Fibroblast of lung (primary cell): ENCODE data around the gene TRIML2. TPM values are rescaled to one million over a fixed set of nuclear protein-coding genes. Genes with fewer than 3 reads are reported as not detected.

Experiments used
- DNase-seq, 2 donors: peaks; one replicate each; pipeline versions ENCODE4 v3.0.0 to v3.0.0-alpha.2; 2010; ENCODE audit warnings: low read depth in 2 of 2
- H2AFZ ChIP-seq: 2 replicates; pipeline ENCODE4 v1.5.1; 2012; ENCODE audit warnings: low read length, control low read depth, inconsistent platforms
- H3K27ac ChIP-seq: 2 replicates; pipeline ENCODE4 v1.5.1; 2011; ENCODE audit warnings: low read length, control low read depth; ENCODE audit not compliant: insufficient read depth
- H3K27me3 ChIP-seq: 2 replicates; pipeline ENCODE4 v1.5.1; 2011; ENCODE audit warnings: mild to moderate bottlenecking, low read length; ENCODE audit not compliant: control insufficient read depth, insufficient read depth
- H3K36me3 ChIP-seq: 2 replicates; pipeline ENCODE4 v1.5.1; 2011; ENCODE audit warnings: low read length; ENCODE audit not compliant: control insufficient read depth, insufficient read depth
- H3K4me1 ChIP-seq: 2 replicates; pipeline ENCODE4 v1.5.1; 2011; ENCODE audit warnings: low read length; ENCODE audit not compliant: control insufficient read depth, insufficient read depth; ENCODE audit errors: extremely low read depth
- H3K4me2 ChIP-seq: 2 replicates; pipeline ENCODE4 v1.5.1; 2011; ENCODE audit warnings: low read length, control low read depth; ENCODE audit not compliant: insufficient read depth; ENCODE audit errors: extremely low read depth
- H3K4me3 ChIP-seq, 4 experiments: fragments of 200-600 bp in 1 of 4; sonication (generic) in 1 of 4; replicated peaks in 1 of 4; 2 replicates each; pipeline ENCODE4 v1.5.1; 2011 to 2016; ENCODE audit warnings: low read length in 4 of 4, low read depth in 3 of 4, mild to moderate bottlenecking in 3 of 4, control low read depth in 2 of 4, inconsistent platforms in 1 of 4, mixed read lengths in 1 of 4; ENCODE audit not compliant: insufficient read depth in 1 of 4; ENCODE audit errors: control extremely low read depth in 1 of 4
- H3K79me2 ChIP-seq: 2 replicates; pipeline ENCODE4 v1.5.1; 2012; ENCODE audit warnings: mild to moderate bottlenecking, low read length, inconsistent platforms; ENCODE audit not compliant: control insufficient read depth, insufficient read depth
- H3K9ac ChIP-seq: 2 replicates; pipeline ENCODE4 v1.5.1; 2011; ENCODE audit warnings: mild to moderate bottlenecking, low read length, control low read depth; ENCODE audit not compliant: insufficient read depth
- H3K9me3 ChIP-seq: 2 replicates; pipeline ENCODE4 v1.5.1; 2012; ENCODE audit warnings: low read depth, low read length; ENCODE audit not compliant: control insufficient read depth, insufficient read depth
- H4K20me1 ChIP-seq: 2 replicates; pipeline ENCODE4 v1.5.1; 2011; ENCODE audit warnings: low read length; ENCODE audit not compliant: control insufficient read depth, insufficient read depth; ENCODE audit errors: extremely low read depth
- EZH2 ChIP-seq: IDR thresholded peaks from 2 replicates; pipeline ENCODE4 v1.5.1; 2012; ENCODE audit warnings: low read length, control low read depth, mild to moderate bottlenecking; ENCODE audit errors: missing control alignments
- polyA plus RNA-seq, 2 donors: library from polyadenylated mRNA; depleted of rRNA in 1 of 2; stranded (reverse) in 1 of 2; unstranded in 1 of 2; fragments of >200 nt; gene quantifications; 2 replicates each; pipeline ENCODE4 v1.2.1, GENCODE V29; 2011 to 2012; ENCODE audit warnings: missing spikeins in 1 of 2
- total RNA-seq: library from RNA; depleted of rRNA; stranded (reverse); fragments of >200 nt; gene quantifications from 2 replicates; pipeline ENCODE4 v1.2.1, GENCODE V29; 2014
- TF ChIP-seq, protein P1 (sequence below), 2 donors: IDR thresholded peaks in 1 of 2; conservative IDR thresholded peaks in 1 of 2; 1 replicate in 1 of 2; 2 replicates in 1 of 2; pipeline ENCODE4 v1.5.1; 2011 to 2012; ENCODE audit warnings: low read length in 2 of 2, control low read depth in 1 of 2, inconsistent platforms in 1 of 2, low read depth in 1 of 2, mild to moderate bottlenecking in 1 of 2

The TRIML2 gene
- total and polyA plus RNA-seq, 2 donors (not counting 1 experiment from before 2014, with no cell fraction given), result under 0.01 TPM; not detected in 1

DNA sequence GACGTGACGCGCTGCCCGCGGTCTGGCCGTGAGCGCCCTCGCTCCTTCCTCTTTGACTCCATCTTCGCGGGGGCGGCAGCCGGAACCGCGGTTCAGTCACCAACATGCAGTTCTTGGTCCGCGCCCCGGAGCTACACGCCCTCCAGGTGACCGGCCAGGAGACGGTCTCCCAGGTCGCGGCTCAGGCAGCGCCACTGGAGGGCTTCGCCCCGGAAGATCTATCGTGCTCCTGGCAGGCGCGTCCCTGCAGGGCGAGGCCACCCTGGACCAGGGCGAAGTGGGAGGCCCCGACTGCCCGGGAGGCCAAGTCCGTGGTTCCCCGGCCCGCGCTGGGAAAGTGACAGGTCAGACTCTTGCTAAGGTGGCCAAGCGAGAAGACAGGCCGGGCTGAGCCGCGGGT, 2.9 kb downstream of the TRIML2 start:
- Histone ChIP-seq H3K4me3 (no peak overlapping the region), H3K4me1 (no peaks in the 10 kb centered on the region), H3K9ac (no peak overlapping the region), H3K79me2 (no peaks in the 10 kb centered on the region), H2AFZ (no peak overlapping the region), H3K27ac (no peak overlapping the region), H3K36me3 (no peaks in the 10 kb centered on the region), H4K20me1 (no peaks in the 10 kb centered on the region), H3K9me3 (no peaks in the 10 kb centered on the region), H3K4me2 (no peak overlapping the region), H3K27me3 (no peaks in the 10 kb centered on the region)
- no peak for TF ChIP-seq EZH2
- TF ChIP-seq, protein P1, sequence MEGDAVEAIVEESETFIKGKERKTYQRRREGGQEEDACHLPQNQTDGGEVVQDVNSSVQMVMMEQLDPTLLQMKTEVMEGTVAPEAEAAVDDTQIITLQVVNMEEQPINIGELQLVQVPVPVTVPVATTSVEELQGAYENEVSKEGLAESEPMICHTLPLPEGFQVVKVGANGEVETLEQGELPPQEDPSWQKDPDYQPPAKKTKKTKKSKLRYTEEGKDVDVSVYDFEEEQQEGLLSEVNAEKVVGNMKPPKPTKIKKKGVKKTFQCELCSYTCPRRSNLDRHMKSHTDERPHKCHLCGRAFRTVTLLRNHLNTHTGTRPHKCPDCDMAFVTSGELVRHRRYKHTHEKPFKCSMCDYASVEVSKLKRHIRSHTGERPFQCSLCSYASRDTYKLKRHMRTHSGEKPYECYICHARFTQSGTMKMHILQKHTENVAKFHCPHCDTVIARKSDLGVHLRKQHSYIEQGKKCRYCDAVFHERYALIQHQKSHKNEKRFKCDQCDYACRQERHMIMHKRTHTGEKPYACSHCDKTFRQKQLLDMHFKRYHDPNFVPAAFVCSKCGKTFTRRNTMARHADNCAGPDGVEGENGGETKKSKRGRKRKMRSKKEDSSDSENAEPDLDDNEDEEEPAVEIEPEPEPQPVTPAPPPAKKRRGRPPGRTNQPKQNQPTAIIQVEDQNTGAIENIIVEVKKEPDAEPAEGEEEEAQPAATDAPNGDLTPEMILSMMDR (conservative IDR thresholded peaks at IDR 0.05 in 1 of 2, IDR thresholded peaks at IDR 0.05 in 1 of 2; ENCODE audit: low read depth in 1 of 2, low read length in 2 of 2), result no peak
- no peak for DNase-seq

DNA sequence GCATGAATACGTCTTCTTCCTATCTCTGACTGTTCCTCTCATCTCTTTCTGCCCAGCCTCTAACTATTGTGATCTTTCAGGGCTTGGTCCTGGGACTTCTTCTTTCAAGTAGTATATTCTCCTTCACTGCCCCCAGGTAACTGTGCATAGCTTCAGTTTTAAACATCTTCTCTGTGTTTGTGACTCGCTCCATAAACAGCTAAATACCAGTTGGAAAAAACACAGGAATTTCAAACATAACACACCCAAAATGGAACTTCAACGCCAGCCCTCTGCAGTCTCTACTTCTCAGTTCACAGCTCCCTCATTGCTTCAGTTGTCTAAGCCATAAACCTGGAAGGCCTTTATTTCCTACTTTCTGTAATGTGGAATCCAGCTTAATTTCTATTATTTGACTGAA, 16.6 kb downstream of the TRIML2 start:
- H3K9ac ChIP-seq, result no peak overlapping the region
- no peak for TF ChIP-seq EZH2
- TF ChIP-seq, protein P1 (conservative IDR thresholded peaks at IDR 0.05 in 1 of 2, IDR thresholded peaks at IDR 0.05 in 1 of 2; ENCODE audit: low read depth in 1 of 2, low read length in 2 of 2), result no peak
- no peaks in the 10 kb centered on the region for H3K36me3 ChIP-seq
- H3K27me3 ChIP-seq, result no peaks in the 10 kb centered on the region
- no peak for DNase-seq
- H2AFZ ChIP-seq, result no peak overlapping the region
- H3K4me3 ChIP-seq, result no peak overlapping the region
- H4K20me1 ChIP-seq, result no peaks in the 10 kb centered on the region
- no peaks in the 10 kb centered on the region for H3K4me1 ChIP-seq
- no peaks in the 10 kb centered on the region for H3K9me3 ChIP-seq
- no peak overlapping the region for H3K4me2 ChIP-seq
- no peaks in the 10 kb centered on the region for H3K79me2 ChIP-seq
- H3K27ac ChIP-seq, result no peak overlapping the region

DNA sequence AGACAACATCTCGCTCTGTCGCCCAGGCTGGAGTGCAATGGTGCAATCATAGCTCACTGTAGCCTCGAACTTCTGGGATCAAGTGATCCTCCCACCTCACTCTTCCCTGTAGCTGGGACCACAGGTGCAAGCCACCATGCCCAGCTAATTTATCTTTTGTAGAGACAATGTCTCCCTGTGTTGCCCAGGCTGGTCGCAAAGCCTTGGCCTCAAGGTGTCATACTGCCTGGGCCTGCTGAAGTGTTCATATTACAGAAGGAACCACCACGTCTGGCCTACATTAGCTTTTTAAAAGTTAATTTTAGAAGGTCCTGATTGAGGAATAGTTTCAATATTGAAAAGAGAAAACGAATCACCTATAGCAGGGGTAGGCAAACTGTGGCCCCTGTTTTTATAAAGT, 22.5 kb downstream of the TRIML2 start:
- Histone ChIP-seq H4K20me1 (no peaks in the 10 kb centered on the region), H3K9me3 (no peaks in the 10 kb centered on the region), H3K79me2 (no peaks in the 10 kb centered on the region), H3K4me2 (no peak overlapping the region), H3K4me3 (no peak overlapping the region), H3K36me3 (no peaks in the 10 kb centered on the region), H2AFZ (no peak overlapping the region), H3K9ac (no peak overlapping the region), H3K27me3 (no peaks in the 10 kb centered on the region), H3K27ac (no peak overlapping the region), H3K4me1 (no peaks in the 10 kb centered on the region)
- TF ChIP-seq, protein P1 (conservative IDR thresholded peaks at IDR 0.05 in 1 of 2, IDR thresholded peaks at IDR 0.05 in 1 of 2; ENCODE audit: low read depth in 1 of 2, low read length in 2 of 2), result no peak
- no peak for TF ChIP-seq EZH2
- no peak for DNase-seq
